Trophoblast cell (in vitro differentiated cells and primary cell): ENCODE data around the gene PRR33.

Source experiments
- DNase-seq, 2 donors: peaks; one replicate each; pipeline ENCODE4 v3.0.0-alpha.2; 2016
- H2AFZ ChIP-seq: 2 replicates; pipeline ENCODE4 v1.6.1; 2013; ENCODE audit warnings: low read length, moderate library complexity, mild to moderate bottlenecking; ENCODE audit not compliant: insufficient read depth, poor library complexity
- H2AK5ac ChIP-seq: 2 replicates; pipeline ENCODE4 v1.6.1; 2013; ENCODE audit warnings: mild to moderate bottlenecking, low read length
- H2BK120ac ChIP-seq: 2 replicates; pipeline ENCODE4 v1.6.1; 2013; ENCODE audit warnings: low read length, mild to moderate bottlenecking, moderate library complexity; ENCODE audit not compliant: insufficient read depth, poor library complexity
- H2BK12ac ChIP-seq: 2 replicates; pipeline ENCODE4 v1.6.1; 2013; ENCODE audit warnings: mild to moderate bottlenecking, low read length, moderate library complexity
- H2BK5ac ChIP-seq: 2 replicates; pipeline ENCODE4 v1.6.1; 2013; ENCODE audit warnings: low read length, low read depth, moderate library complexity, mild to moderate bottlenecking; ENCODE audit not compliant: poor library complexity
- H3K14ac ChIP-seq: 2 replicates; pipeline ENCODE4 v1.6.1; 2013; ENCODE audit warnings: mild to moderate bottlenecking, low read length
- H3K18ac ChIP-seq: 2 replicates; pipeline ENCODE4 v1.6.1; 2013; ENCODE audit warnings: mild to moderate bottlenecking, low read length
- H3K23ac ChIP-seq: 2 replicates; pipeline ENCODE4 v1.6.1; 2013; ENCODE audit warnings: low read length
- H3K27ac ChIP-seq: 2 replicates; pipeline ENCODE4 v1.5.1; 2013; ENCODE audit warnings: low read depth, mild to moderate bottlenecking, inconsistent platforms, low read length, moderate library complexity
- H3K27me3 ChIP-seq: 2 replicates; pipeline ENCODE4 v1.6.1; 2013; ENCODE audit warnings: inconsistent platforms, mild to moderate bottlenecking, low read length, moderate library complexity; ENCODE audit not compliant: insufficient read depth
- H3K36me3 ChIP-seq, 2 experiments: 1 replicate in 1 of 2; 2 replicates in 1 of 2; pipeline ENCODE4 v1.6.1; 2013; ENCODE audit warnings: low read length in 2 of 2, mild to moderate bottlenecking in 2 of 2, moderate library complexity in 1 of 2; ENCODE audit not compliant: insufficient read depth in 2 of 2, control insufficient read depth in 1 of 2
- H3K4ac ChIP-seq: 2 replicates; pipeline ENCODE4 v1.6.1; 2013; ENCODE audit warnings: low read depth, mild to moderate bottlenecking, low read length, moderate library complexity
- H3K4me1 ChIP-seq, 2 experiments: 1 replicate in 1 of 2; 2 replicates in 1 of 2; pipeline ENCODE4 v1.6.1; 2013; ENCODE audit warnings: low read length in 2 of 2, mild to moderate bottlenecking in 2 of 2, moderate library complexity in 1 of 2; ENCODE audit not compliant: insufficient read depth in 2 of 2, control insufficient read depth in 1 of 2
- H3K4me2 ChIP-seq: 2 replicates; pipeline ENCODE4 v1.6.1; 2013; ENCODE audit warnings: inconsistent platforms, mild to moderate bottlenecking, low read length, moderate library complexity
- H3K4me3 ChIP-seq: 2 replicates; pipeline ENCODE4 v1.5.1; 2013; ENCODE audit warnings: mild to moderate bottlenecking, low read depth, low read length, inconsistent platforms
- H3K79me1 ChIP-seq: one replicate; pipeline ENCODE4 v1.6.1; 2013; ENCODE audit warnings: low read length
- H3K79me2 ChIP-seq: 2 replicates; pipeline ENCODE4 v1.6.1; 2013; ENCODE audit warnings: low read length, mild to moderate bottlenecking; ENCODE audit not compliant: control insufficient read depth, insufficient read depth, poor library complexity
- H3K9ac ChIP-seq: 2 replicates; pipeline ENCODE4 v1.6.1; 2013; ENCODE audit warnings: mild to moderate bottlenecking, low read length
- H3K9me3 ChIP-seq: 2 replicates; pipeline ENCODE4 v1.6.1; 2013; ENCODE audit warnings: low read depth, mild to moderate bottlenecking, control low read depth, inconsistent platforms, low read length; ENCODE audit not compliant: insufficient read depth
- H4K12ac ChIP-seq: 2 replicates; pipeline ENCODE4 v1.6.1; 2013; ENCODE audit warnings: low read depth, mild to moderate bottlenecking, low read length, moderate library complexity
- H4K8ac ChIP-seq: 2 replicates; pipeline ENCODE4 v1.6.1; 2013; ENCODE audit warnings: low read depth, mild to moderate bottlenecking, low read length, moderate library complexity
- H4K91ac ChIP-seq: one replicate; pipeline ENCODE4 v1.6.1; 2013; ENCODE audit warnings: low read depth, mild to moderate bottlenecking, low read length, moderate library complexity
- WGBS: extraction: QIAGEN DNeasy Blood & Tissue Kit; methylation state at CpG from one replicate; pipeline ENCODE4 v1.1.7; 2013; ENCODE audit warnings: missing lambda C conversion rate; ENCODE audit not compliant: insufficient read length, insufficient coverage; ENCODE audit errors: extremely low coverage; 5-methylcytosine and 5-hydroxymethylcytosine counted together

The PRR33 gene

DNA sequence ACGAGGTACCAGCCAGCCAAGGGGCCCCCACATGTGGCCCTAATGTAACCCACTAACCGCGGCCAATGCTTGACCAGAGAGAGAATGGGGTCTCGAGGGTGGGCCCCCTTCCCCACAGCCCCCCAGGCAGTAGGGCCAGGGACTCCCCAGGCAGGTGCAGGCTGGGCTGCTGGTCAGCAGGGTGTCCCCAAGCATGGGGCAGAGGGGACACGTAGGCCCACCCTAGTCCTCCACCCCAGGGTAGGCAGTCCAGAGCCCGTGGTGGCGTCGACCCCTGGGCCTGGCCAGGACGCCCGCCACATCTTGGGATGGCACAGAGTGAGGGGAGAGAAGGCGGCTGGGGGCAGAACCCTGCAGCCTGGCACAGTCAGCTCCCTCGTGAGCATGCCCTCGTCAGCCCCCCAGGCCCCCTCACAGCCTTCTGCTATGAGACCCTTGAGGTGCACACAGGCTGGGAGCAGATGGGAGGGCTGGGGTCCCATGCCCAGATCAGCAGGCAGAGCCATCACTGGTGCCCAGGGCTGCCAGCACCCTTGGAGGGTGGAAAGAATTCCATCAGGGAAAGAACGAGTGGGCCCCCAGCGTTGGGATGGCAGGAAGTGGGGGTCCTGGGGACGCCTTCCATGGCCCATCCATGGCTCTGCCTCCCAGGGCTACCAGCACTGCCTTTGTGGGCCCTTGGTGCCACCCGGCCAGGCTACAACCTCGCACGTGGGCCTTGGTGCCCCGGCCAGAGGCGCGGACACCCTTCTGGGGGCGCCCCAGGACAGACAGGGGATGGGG, 33.9 kb upstream of the PRR33 start:
- DNase-seq: no peak
- Histone ChIP-seq H4K12ac (no peak overlapping the region), H3K27ac (no peak overlapping the region), H3K4me1 (peaks cover 18 to 21% of the 10 kb centered on the region in 2 experiments), H3K9me3 (no peaks in the 10 kb centered on the region), H3K27me3 (no peaks in the 10 kb centered on the region), H3K79me1 (peaks cover 7% of the 10 kb centered on the region), H4K91ac (peak overlapping the region; percentile 20), H3K14ac (no peak overlapping the region), H3K4ac (no peak overlapping the region), H3K9ac (no peak overlapping the region), H3K79me2 (no peaks in the 10 kb centered on the region), H3K4me3 (no peak overlapping the region), H2BK12ac (no peak overlapping the region), H2BK5ac (no peak overlapping the region), H3K4me2 (no peak overlapping the region), H3K23ac (no peak overlapping the region), H2AK5ac (peak overlapping the region; percentile 20), H4K8ac (no peak overlapping the region), H2AFZ (no peak overlapping the region), H3K36me3 (no peaks in the 10 kb centered on the region), H3K18ac (no peak overlapping the region), H2BK120ac (no peak overlapping the region)
- no CpG with 5 or more reads among the region's 23 CpGs for WGBS

DNA sequence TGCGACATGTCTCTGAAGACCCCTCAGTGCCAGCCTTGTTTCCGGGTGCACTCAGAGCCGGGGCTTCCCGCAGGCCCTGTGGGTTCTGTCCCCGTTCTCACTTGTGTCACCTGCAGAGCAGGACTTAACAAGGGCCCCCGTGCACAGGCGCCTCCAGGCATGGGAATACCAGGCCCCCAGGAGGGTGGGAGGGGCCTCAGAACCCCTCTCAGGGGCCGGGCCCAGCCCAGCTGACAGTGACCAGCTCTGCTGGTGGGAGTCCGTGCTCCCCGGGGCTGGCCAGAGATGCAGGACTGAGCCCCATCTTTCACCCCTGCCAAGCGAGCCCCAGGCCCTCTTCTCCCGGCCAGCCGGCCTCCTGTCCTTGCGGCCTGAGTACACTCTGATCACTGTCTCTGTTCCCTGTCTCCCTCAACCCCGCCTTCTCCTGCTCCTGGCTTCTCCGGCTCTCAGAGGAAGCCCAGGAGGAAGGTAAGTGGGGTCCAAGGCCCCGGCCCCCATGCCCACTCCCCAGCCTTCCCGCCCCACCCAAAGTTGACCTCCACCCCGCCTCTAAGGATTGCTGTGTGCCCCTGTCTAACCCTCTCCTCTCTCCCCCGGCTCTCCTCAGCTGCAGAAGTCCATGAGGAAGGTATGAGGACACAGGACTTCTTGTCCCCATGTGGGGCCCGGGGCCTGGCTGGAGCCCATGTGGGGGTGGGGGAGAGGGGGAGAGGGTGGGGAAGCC, 33.1 kb upstream of the PRR33 start:
- H3K27ac ChIP-seq: no peak overlapping the region
- no peaks in the 10 kb centered on the region for H3K9me3 ChIP-seq
- peaks cover 7% of the 10 kb centered on the region for H3K79me1 ChIP-seq
- no peak overlapping the region for H2BK5ac ChIP-seq
- H2BK12ac ChIP-seq: no peak overlapping the region
- no peaks in the 10 kb centered on the region for H3K79me2 ChIP-seq
- no peak overlapping the region for H3K9ac ChIP-seq
- no peak overlapping the region for H2AFZ ChIP-seq
- no peak overlapping the region for H3K4me2 ChIP-seq
- no peak overlapping the region for H3K14ac ChIP-seq
- no peak overlapping the region for H2BK120ac ChIP-seq
- no peak overlapping the region for H3K4ac ChIP-seq
- no peaks in the 10 kb centered on the region for H3K27me3 ChIP-seq
- WGBS: no CpG with 5 or more reads among the region's 21 CpGs
- H3K36me3 ChIP-seq: no peaks in the 10 kb centered on the region
- H4K91ac ChIP-seq: no peak overlapping the region
- H3K4me3 ChIP-seq: no peak overlapping the region
- no peak overlapping the region for H4K12ac ChIP-seq
- no peak overlapping the region for H2AK5ac ChIP-seq
- no peak for DNase-seq
- H3K18ac ChIP-seq: no peak overlapping the region
- no peak overlapping the region for H3K23ac ChIP-seq
- H3K4me1 ChIP-seq: peaks cover 18 to 21% of the 10 kb centered on the region in 2 experiments
- H4K8ac ChIP-seq: no peak overlapping the region

DNA sequence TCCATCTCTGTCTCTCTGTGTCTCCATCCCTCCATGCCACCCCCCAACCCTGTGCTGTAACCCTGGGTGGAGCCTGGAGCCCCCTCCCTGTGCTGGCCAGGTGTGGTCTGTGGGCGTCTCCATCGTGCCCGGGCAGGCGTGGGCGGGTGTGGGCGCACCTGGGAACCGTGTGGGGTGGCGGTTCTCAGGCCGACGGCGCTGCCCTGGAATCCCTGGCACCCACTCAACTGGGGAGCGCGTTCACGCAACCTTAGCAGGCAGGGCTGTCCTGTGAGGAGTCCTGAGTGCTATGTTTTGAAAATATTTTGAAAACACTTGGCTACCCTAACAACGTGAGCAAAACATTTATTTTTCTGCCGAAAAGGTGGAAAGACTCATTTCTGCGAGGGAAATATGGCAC, 32.5 kb upstream of the PRR33 start:
- Histone ChIP-seq H2AFZ (no peak overlapping the region), H3K18ac (no peak overlapping the region), H2BK12ac (no peak overlapping the region), H3K14ac (no peak overlapping the region), H2BK120ac (no peak overlapping the region), H2AK5ac (no peak overlapping the region), H2BK5ac (no peak overlapping the region), H3K9me3 (no peaks in the 10 kb centered on the region), H3K4me3 (no peak overlapping the region), H3K36me3 (no peaks in the 10 kb centered on the region), H3K4ac (no peak overlapping the region), H3K27me3 (no peaks in the 10 kb centered on the region), H3K79me2 (no peaks in the 10 kb centered on the region), H3K79me1 (peaks cover 7% of the 10 kb centered on the region), H3K23ac (no peak overlapping the region), H3K27ac (no peak overlapping the region), H3K4me1 (peaks cover 18 to 21% of the 10 kb centered on the region in 2 experiments), H4K12ac (no peak overlapping the region), H4K8ac (no peak overlapping the region), H3K4me2 (no peak overlapping the region), H4K91ac (no peak overlapping the region), H3K9ac (no peak overlapping the region)
- no CpG with 5 or more reads among the region's 17 CpGs for WGBS
- DNase-seq: no peak

DNA sequence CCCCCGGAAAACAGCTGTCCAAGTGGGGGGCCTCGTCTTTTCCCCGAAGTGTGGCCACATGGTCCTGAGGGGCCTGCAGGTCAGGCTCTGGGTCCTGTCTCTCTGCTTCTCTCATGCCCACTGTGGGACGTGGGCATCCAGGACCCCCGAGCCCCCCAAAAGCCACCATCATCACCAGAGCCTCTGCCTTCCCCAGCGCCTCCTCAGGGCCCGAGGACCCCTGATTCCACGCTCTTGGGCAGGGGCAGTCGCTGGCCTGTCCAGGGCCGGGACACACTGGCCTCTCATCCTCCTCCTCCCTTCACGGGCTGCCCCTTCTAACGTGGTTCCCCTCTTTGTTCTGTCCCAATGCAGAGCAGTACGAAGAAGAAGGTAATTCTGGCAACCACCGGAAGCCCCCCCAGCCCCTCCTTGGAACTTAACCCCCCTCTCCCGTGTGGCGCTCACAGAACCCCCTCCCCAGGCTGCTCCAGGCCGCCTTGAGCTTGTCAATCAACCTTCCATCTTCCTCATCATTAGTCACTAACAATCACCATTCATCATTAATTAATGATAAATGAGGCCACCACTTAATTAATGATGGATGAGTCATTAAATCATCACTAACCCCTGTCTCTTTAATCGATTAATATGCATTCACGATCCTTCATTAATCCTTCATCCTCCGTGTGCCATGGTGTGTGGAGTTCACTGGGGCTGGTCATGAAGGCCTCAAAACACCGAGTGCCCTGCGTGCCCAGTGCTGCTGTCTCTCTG, 31.7 kb upstream of the PRR33 start:
- Histone ChIP-seq H3K27me3 (no peaks in the 10 kb centered on the region), H3K23ac (no peak overlapping the region), H3K9ac (no peak overlapping the region), H2BK5ac (no peak overlapping the region), H3K79me2 (no peaks in the 10 kb centered on the region), H3K4me3 (no peak overlapping the region), H3K18ac (no peak overlapping the region), H2BK12ac (no peak overlapping the region), H2BK120ac (no peak overlapping the region), H3K36me3 (no peaks in the 10 kb centered on the region), H3K4ac (no peak overlapping the region), H3K79me1 (peaks cover 7% of the 10 kb centered on the region), H3K14ac (no peak overlapping the region), H4K8ac (no peak overlapping the region), H4K12ac (no peak overlapping the region), H3K4me2 (no peak overlapping the region), H3K27ac (no peak overlapping the region), H2AFZ (no peak overlapping the region), H3K9me3 (no peaks in the 10 kb centered on the region), H4K91ac (no peak overlapping the region), H3K4me1 (peaks cover 18 to 21% of the 10 kb centered on the region in 2 experiments), H2AK5ac (no peak overlapping the region)
- WGBS: no CpG with 5 or more reads among the region's 22 CpGs
- no peak for DNase-seq
